ENCODE measurements around the gene USP48.
"Not testable (repeated sequence)": the region's sequence is repeated elsewhere in the genome, so short reads cannot be mapped to it uniquely, and the experiment has no call there.

USP48 gene

GRCh38 chr1:21687081-21687529, 95.8 kb downstream of the USP48 start:
- no peak for DNase-seq

DNA sequence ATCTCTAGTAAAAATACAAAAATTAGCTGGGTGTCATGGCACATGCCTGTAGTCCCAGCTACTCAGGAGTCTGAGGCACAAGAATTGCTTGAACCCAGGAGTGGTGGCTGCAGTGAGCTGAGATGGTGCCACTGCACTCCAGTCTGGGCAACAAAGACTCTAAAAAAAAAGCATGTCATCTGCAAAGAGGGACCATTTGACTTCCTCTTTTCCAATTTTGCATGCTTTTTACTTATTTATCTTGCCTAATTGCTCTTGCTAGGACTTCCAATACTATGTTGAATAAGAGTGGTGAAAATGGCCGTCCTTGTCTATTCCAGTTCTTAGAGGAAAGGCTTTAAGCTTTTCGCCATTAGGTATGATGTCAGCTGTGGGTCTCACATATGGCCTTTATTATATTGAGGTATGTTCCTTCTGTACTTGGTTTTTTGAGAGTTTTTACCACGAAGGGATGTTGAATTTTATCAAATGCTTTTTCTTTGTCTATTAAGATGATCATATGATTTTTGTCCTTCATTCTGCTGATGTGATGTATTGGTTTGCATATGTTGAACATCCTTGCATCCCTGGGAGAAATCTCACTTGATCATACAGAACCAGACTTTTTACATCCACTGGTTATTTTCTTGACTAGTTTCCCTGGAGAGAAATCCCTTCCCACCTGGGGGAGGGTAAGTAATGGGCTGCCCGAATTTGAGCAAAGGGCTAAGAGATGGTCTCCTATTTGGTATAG, 96.8 kb downstream of the USP48 start:
- DNase-seq = no peak

- DNase-seq = no peak
Measured at GRCh38 chr1:21681426-21681825, 101.5 kb downstream of the USP48 start.

DNA sequence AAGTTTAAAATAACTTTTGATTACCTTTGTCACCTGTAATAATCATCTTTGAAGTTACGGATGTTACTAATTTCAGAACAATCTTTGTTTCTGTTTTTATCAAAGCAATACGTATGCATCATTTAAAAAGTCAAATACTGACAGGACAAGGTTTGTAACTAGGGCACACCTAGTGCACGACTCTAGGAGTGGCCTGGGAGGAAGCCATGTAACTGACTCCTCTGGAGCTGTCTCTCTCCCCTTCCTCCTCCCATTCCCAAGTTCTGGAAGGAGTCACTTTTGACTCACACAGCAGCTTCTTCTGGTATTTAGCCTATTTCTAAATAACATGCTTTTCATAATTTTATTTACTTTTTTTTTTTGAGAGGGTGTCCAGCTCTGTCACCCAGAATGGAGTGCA, 102.0 kb downstream of the USP48 start:
- no peak for DNase-seq

DNA sequence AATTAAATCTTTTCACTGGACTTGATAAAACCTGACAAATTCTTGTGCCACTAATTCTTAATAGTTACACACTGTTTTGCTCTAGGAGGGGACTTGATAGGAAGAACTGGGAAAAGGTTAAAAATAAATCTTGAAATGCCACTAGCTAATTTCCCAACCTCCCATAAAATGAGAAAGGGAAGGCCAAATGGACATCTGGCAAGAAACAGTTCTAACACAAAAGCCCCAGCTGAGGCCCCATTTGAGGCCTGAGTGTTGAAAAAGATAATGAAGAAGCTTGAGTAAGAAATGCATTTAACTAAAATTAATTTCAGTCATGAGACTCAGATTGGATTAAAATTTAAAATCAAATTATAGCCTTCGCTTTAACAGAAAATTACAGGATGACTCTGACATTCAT, 102.6 kb downstream of the USP48 start:
- DNase-seq = no peak

DNA sequence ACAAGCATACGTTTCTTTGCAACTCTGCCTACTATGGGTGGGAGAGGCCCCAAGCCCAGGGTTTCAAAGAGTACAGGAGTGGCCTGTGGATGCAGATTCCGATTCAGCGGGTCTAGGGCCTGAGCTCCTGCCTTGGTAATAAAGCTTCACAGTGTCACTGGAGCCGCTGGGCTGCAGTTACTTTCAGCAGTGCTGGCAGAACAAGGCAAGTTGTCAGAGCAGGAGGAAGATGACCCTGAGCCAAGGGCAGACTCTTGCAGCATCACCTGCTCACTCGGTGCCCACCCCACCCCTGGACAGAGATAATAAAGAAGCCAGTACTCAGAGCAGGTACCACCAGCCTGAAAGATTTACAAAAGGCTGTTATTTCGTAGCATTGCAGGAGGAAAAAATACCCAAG, 105.8 kb downstream of the USP48 start:
- DNase-seq = no peak

- DNase-seq = no peak
Measured at GRCh38 chr1:21674957-21675356, 108.0 kb downstream of the USP48 start.

- DNase-seq = not testable (repeated sequence)
Measured at GRCh38 chr1:21673853-21674252, 109.1 kb downstream of the USP48 start.

DNA sequence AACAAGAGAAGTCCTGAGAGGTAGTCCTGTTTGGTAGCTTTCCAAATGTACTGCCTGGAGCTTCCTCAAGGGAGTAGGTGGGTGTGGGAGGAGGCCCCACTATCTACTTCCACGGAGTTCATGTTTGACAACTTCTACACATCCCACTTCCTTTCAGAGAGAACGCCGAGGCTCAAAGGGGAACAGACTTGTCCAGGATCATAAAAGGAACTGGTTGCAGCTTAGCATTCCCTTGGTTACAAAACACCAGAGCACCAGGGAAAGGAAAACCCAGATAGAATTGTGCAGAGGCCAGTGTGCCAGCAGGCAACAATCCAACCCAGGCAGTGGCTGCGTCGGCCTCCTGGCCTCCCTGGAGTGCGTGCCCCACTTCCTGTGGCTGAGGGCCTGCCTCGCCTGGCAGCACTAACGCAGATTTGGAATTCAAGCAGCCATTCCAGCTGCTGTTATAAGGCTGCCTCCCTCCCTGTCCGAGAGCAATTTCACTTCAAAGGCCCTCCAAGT, 109.6 kb downstream of the USP48 start:
- no peak for DNase-seq

GRCh38 chr1:21672478-21673276, 110.3 kb downstream of the USP48 start:
- DNase-seq = no peak

DNA sequence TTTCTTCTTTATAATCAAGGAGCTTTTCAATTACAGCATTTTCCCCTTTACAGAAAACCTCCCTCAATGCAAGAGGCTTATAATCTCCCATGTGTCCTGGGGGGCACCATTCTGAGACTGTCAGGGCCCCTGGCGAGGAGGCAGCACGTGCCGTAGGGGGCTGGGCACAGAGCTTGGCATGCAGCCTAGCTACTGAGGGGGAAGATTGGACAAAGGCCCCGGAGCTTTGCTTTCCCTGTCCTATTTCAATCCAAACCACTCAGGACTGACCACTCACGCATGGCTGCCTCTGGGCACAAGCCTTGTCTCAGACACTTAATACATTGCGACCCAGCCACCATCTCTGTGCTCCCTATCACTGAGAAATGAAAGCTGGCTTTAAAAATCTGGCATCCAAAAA, 111.0 kb downstream of the USP48 start:
- no peak for DNase-seq

DNA sequence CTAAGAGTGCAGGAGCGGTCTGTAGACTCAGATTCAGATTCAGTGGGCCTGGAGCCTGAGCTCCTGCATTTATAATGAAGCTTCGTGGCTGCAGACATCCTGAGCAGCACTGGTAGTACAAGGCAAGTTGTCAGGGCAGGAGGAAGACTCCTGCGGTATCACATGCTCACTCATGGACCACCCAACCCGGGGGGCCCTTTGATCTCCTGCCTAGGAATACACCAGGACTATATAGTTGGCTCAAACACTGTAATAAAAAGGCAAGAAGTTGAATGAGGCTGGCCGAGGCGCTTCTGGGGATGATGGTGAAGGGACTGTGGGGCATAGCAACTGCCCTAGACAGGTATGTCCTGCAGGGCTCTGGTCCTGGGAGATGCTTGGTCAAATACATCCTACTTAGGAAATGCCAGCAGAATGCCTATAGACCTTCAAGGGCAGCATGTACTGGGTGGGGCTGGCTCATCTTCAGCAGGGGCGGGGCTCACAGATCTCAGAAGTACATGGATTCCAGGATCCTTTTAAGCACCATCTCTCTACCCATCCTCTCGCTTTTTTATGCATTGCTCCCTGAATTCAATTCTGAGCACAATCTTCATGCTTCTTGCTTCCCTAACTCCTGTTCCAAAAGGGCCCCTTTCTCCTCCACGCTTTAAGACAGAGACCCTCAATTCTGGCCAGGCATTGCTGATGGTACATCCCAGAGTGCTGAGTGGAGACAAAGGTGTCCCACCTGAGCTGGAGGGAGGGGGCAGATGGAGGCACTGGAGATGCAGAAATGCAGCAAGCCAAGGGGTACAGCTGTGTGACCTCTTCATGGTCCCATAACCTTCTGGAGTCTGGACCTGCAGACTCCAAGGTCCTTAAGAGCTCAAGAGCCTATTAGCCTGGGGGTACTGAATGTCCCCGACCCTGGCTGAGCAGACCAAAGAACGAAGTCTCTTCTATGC, 111.7 kb downstream of the USP48 start:
- DNase-seq = no peak

GRCh38 chr1:21670059-21670881, 112.7 kb downstream of the USP48 start:
- DNase-seq = no peak

DNA sequence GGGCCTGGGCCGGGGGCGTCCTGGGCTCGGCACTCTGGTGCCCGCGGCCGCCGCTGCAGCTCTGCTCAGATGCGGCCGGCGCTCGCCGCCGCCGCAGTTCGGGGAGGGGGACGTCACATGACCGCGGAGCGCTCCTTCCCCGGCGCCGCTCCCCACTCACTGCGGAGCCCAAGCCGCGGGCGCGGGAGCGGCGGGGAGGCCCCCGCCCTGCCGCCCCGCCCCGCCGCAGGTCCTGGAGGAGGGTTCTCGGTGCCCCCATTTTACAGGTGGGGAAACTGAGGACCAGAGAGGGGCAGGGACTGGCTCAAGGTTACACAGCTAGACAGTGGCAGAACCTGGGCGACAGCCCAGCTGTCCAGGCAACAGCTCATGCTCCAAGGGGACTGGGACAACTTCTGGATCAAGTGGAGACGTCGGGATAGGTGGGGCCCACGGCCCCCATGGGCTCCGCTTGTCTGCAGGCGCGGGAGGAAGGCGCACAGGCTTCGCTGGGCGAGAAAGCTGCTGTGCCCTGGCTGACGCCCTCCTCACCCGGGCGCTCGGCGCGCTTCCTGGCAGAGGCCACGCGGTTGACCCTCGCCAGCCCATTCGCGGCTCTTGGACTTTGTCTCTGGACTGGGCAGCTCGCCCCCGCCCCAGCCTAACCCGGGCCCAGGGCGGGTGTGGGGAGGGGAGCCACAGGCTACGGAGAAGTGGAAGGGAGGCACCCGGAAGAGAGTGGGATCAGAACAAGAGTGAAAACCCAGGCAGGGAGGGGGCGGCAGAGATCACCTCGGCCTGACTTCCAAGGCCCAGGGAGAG, 113.5 kb downstream of the USP48 start, which contains the start of gene RAP1GAP:
Gene RAP1GAP (minus strand): TSS at position 100 of the 801 bp plus-strand sequence. CDS start 49,325 bp downstream, outside the sequence.
- peak; percentile 10 to 25 for DNase-seq

- DNase-seq = no peak
Measured at GRCh38 chr1:21668951-21669257, 114.0 kb downstream of the USP48 start.

GRCh38 chr1:21668232-21668950, 114.6 kb downstream of the USP48 start:
- no peak for DNase-seq

DNA sequence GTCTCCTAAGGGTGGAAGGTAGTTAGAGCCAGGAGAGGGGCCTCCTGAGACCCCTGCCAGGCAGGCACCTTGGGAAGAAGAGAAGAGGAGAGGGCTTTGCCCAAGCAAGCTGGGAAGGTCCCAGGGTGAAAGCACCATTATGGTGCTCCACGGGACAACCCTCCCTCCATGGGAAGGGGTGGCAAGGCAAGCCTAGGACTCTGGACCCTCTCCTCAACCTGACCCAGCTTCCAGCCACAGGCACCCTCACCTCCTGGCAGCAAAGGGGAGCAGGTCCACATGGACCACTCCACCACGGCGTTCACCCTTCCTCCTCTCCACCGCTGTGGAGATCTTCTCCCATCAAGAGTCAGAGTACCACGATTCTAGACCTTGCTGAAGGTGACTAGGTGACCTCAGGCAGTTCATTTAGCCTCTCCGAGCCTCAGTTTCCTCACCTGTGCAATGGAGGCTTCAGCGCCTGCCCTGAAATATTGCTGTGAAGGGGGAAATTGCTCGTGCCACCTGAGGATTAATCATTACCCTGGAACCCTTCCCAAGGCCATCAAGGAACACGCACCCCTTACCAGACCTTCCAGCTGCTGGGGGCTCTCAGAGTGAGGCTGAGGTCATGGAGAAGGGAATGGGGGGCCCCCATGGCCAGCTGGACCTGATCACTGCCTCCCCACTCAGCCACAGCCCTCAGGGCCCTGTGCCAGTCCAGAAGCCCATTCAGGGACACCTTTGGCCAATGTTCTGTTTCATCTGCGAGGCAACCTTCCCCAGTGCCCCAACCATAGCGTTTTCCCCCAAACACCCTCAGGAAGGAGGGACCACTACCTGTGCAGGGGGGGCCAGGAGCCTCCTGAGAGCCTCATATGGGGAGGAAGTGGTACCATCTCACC, 115.4 kb downstream of the USP48 start:
- DNase-seq = no peak

GRCh38 chr1:21666576-21667320, 116.2 kb downstream of the USP48 start:
- no peak for DNase-seq

All from stimulated activated CD4-positive, alpha-beta T cell treated with anti-CD3 and anti-CD28 coated beads, Interleukin-4, amount 100 ng/mL, for 4 hours (primary cell).